Fibroblast of lung (primary cell): Measurements from ENCODE around the gene DPM2. TPM values are rescaled to one million over a fixed set of nuclear protein-coding genes. Genes with fewer than 3 reads are reported as not detected.

Experiments used
- DNase-seq, 2 donors: peaks; one replicate each; pipeline versions ENCODE4 v3.0.0 to v3.0.0-alpha.2; 2010; ENCODE audit warnings: low read depth in 2 of 2
- H2AFZ ChIP-seq: 2 replicates; pipeline ENCODE4 v1.5.1; 2012; ENCODE audit warnings: low read length, control low read depth, inconsistent platforms
- H3K27ac ChIP-seq: 2 replicates; pipeline ENCODE4 v1.5.1; 2011; ENCODE audit warnings: low read length, control low read depth; ENCODE audit not compliant: insufficient read depth
- H3K27me3 ChIP-seq: 2 replicates; pipeline ENCODE4 v1.5.1; 2011; ENCODE audit warnings: mild to moderate bottlenecking, low read length; ENCODE audit not compliant: control insufficient read depth, insufficient read depth
- H3K36me3 ChIP-seq: 2 replicates; pipeline ENCODE4 v1.5.1; 2011; ENCODE audit warnings: low read length; ENCODE audit not compliant: control insufficient read depth, insufficient read depth
- H3K4me1 ChIP-seq: 2 replicates; pipeline ENCODE4 v1.5.1; 2011; ENCODE audit warnings: low read length; ENCODE audit not compliant: control insufficient read depth, insufficient read depth; ENCODE audit errors: extremely low read depth
- H3K4me2 ChIP-seq: 2 replicates; pipeline ENCODE4 v1.5.1; 2011; ENCODE audit warnings: low read length, control low read depth; ENCODE audit not compliant: insufficient read depth; ENCODE audit errors: extremely low read depth
- H3K4me3 ChIP-seq, 4 experiments: fragments of 200-600 bp in 1 of 4; sonication (generic) in 1 of 4; replicated peaks in 1 of 4; 2 replicates each; pipeline ENCODE4 v1.5.1; 2011 to 2016; ENCODE audit warnings: low read length in 4 of 4, low read depth in 3 of 4, mild to moderate bottlenecking in 3 of 4, control low read depth in 2 of 4, inconsistent platforms in 1 of 4, mixed read lengths in 1 of 4; ENCODE audit not compliant: insufficient read depth in 1 of 4; ENCODE audit errors: control extremely low read depth in 1 of 4
- H3K79me2 ChIP-seq: 2 replicates; pipeline ENCODE4 v1.5.1; 2012; ENCODE audit warnings: mild to moderate bottlenecking, low read length, inconsistent platforms; ENCODE audit not compliant: control insufficient read depth, insufficient read depth
- H3K9ac ChIP-seq: 2 replicates; pipeline ENCODE4 v1.5.1; 2011; ENCODE audit warnings: mild to moderate bottlenecking, low read length, control low read depth; ENCODE audit not compliant: insufficient read depth
- H3K9me3 ChIP-seq: 2 replicates; pipeline ENCODE4 v1.5.1; 2012; ENCODE audit warnings: low read depth, low read length; ENCODE audit not compliant: control insufficient read depth, insufficient read depth
- H4K20me1 ChIP-seq: 2 replicates; pipeline ENCODE4 v1.5.1; 2011; ENCODE audit warnings: low read length; ENCODE audit not compliant: control insufficient read depth, insufficient read depth; ENCODE audit errors: extremely low read depth
- EZH2 ChIP-seq: IDR thresholded peaks from 2 replicates; pipeline ENCODE4 v1.5.1; 2012; ENCODE audit warnings: low read length, control low read depth, mild to moderate bottlenecking; ENCODE audit errors: missing control alignments
- polyA plus RNA-seq, 2 donors: library from polyadenylated mRNA; depleted of rRNA in 1 of 2; stranded (reverse) in 1 of 2; unstranded in 1 of 2; fragments of >200 nt; gene quantifications; 2 replicates each; pipeline ENCODE4 v1.2.1, GENCODE V29; 2011 to 2012; ENCODE audit warnings: missing spikeins in 1 of 2
- total RNA-seq: library from RNA; depleted of rRNA; stranded (reverse); fragments of >200 nt; gene quantifications from 2 replicates; pipeline ENCODE4 v1.2.1, GENCODE V29; 2014
- TF ChIP-seq, protein P1 (sequence below), 2 donors: IDR thresholded peaks in 1 of 2; conservative IDR thresholded peaks in 1 of 2; 1 replicate in 1 of 2; 2 replicates in 1 of 2; pipeline ENCODE4 v1.5.1; 2011 to 2012; ENCODE audit warnings: low read length in 2 of 2, control low read depth in 1 of 2, inconsistent platforms in 1 of 2, low read depth in 1 of 2, mild to moderate bottlenecking in 1 of 2

DPM2 gene
- total and polyA plus RNA-seq, 2 donors (not counting 1 experiment from before 2014, with no cell fraction given) = 11.7 to 24.1 TPM

DNA sequence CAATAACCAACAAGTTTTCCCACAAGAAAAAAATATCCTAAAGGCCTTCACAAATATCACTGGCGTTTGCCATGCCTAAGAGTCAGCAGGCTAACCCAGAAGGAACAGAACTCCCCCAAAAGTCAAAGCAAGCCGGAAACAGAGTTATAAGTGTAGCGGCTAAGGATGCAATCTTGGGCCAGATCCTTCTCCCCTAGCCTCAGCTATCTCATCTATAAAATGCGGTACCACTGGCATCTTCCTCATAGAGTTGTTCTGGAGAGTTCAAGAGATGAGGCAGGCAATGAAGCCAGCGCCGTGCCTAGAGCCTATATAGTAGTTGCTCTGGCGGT, 632 bp downstream of the DPM2 start:
- Histone ChIP-seq H3K4me2 (peak overlapping the region; percentile 95), H3K36me3 (peaks cover 5% of the 10 kb centered on the region), H3K4me3 (peak overlapping the region; percentile 68 to 93 (median 77)), H4K20me1 (no peaks in the 10 kb centered on the region), H3K4me1 (peaks cover 15% of the 10 kb centered on the region), H3K27me3 (no peaks in the 10 kb centered on the region), H3K9me3 (no peaks in the 10 kb centered on the region), H3K27ac (peak overlapping the region; percentile 74), H2AFZ (peak overlapping the region; percentile 3), H3K9ac (peak overlapping the region; percentile 69), H3K79me2 (peaks cover 30% of the 10 kb centered on the region)
- DNase-seq = no peak
- TF ChIP-seq, protein P1, sequence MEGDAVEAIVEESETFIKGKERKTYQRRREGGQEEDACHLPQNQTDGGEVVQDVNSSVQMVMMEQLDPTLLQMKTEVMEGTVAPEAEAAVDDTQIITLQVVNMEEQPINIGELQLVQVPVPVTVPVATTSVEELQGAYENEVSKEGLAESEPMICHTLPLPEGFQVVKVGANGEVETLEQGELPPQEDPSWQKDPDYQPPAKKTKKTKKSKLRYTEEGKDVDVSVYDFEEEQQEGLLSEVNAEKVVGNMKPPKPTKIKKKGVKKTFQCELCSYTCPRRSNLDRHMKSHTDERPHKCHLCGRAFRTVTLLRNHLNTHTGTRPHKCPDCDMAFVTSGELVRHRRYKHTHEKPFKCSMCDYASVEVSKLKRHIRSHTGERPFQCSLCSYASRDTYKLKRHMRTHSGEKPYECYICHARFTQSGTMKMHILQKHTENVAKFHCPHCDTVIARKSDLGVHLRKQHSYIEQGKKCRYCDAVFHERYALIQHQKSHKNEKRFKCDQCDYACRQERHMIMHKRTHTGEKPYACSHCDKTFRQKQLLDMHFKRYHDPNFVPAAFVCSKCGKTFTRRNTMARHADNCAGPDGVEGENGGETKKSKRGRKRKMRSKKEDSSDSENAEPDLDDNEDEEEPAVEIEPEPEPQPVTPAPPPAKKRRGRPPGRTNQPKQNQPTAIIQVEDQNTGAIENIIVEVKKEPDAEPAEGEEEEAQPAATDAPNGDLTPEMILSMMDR (conservative IDR thresholded peaks at IDR 0.05 in 1 of 2, IDR thresholded peaks at IDR 0.05 in 1 of 2; ENCODE audit: low read depth in 1 of 2, low read length in 2 of 2) = no peak
- TF ChIP-seq EZH2 = no peak

DNA sequence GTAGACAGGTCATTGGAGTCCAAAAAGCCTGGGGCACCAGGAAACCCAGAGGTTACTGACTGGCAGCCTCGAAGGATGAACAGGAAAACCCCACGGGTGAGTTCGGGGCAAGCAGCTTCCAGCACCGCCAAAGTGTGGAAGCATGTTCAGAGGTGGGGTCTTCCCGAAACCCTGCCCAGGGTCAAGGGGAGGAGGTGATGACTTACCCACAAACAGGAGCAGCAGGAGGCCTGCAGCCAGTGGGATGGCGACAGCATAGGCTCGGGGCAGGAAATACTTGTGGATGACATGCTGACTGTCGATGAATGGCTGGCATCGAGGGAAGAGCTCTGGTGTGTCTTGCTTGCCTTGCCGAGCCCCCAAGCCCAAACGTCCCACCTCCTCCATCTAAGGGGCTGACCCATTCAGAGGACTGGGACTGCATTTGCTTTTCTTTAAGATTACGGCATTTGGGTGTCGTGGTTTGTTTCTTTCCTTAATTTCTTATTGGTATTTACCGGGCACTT, 1.3 kb downstream of the DPM2 start:
- peak overlapping the region; percentile 68 to 93 (median 77) for H3K4me3 ChIP-seq
- peak overlapping the region; percentile 74 for H3K27ac ChIP-seq
- no peaks in the 10 kb centered on the region for H3K27me3 ChIP-seq
- peaks cover 5% of the 10 kb centered on the region for H3K36me3 ChIP-seq
- H3K9ac ChIP-seq = no peak overlapping the region
- H3K4me1 ChIP-seq = peaks cover 20% of the 10 kb centered on the region
- TF ChIP-seq EZH2 = no peak
- TF ChIP-seq, protein P1 (conservative IDR thresholded peaks at IDR 0.05 in 1 of 2, IDR thresholded peaks at IDR 0.05 in 1 of 2; ENCODE audit: low read depth in 1 of 2, low read length in 2 of 2) = no peak
- H3K79me2 ChIP-seq = peaks cover 30% of the 10 kb centered on the region
- H3K4me2 ChIP-seq = peak overlapping the region; percentile 95
- H3K9me3 ChIP-seq = no peaks in the 10 kb centered on the region
- H4K20me1 ChIP-seq = no peaks in the 10 kb centered on the region
- no peak for DNase-seq
- no peak overlapping the region for H2AFZ ChIP-seq

DNA sequence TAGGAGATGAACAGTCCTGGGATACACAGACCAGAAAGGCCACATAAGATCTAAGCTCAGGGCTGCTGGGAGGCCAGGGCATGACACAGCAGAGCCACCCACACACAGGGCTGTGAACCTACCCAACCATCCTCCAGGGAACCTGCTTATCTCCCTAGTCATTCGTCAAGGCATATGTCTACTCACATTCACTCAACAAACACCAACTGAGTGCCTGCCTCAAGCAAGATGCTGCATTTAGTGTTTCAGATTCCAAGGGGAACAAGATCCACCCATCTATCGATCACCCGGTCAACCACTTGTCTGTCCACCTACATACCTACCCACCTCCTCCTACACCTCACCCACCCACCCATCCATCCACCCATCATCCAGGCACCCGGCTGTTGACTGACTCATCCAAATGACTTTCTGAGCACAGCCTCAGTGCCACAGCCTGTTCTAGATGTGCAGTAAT, 1.9 kb downstream of the DPM2 start:
- H3K9ac ChIP-seq = no peak overlapping the region
- TF ChIP-seq, protein P1 (conservative IDR thresholded peaks at IDR 0.05 in 1 of 2, IDR thresholded peaks at IDR 0.05 in 1 of 2; ENCODE audit: low read depth in 1 of 2, low read length in 2 of 2) = no peak
- TF ChIP-seq EZH2 = no peak
- H3K4me1 ChIP-seq = peaks cover 25% of the 10 kb centered on the region
- H4K20me1 ChIP-seq = no peaks in the 10 kb centered on the region
- no peak overlapping the region for H3K27ac ChIP-seq
- H3K4me3 ChIP-seq = peak overlapping the region in 3 of 4 experiments; percentile 68 to 78 (median 76)
- peak overlapping the region; percentile 95 for H3K4me2 ChIP-seq
- H3K79me2 ChIP-seq = peaks cover 30% of the 10 kb centered on the region
- no peaks in the 10 kb centered on the region for H3K27me3 ChIP-seq
- DNase-seq = peak in 1 of 2 donors; percentile 40
- no peak overlapping the region for H2AFZ ChIP-seq
- no peaks in the 10 kb centered on the region for H3K9me3 ChIP-seq
- peaks cover 5% of the 10 kb centered on the region for H3K36me3 ChIP-seq
